ENCODE measurements around the gene PRPH. TPM values are rescaled to one million over a fixed set of nuclear protein-coding genes. Genes with fewer than 3 reads are reported as not detected.

The PRPH gene
- polyA plus RNA-seq, 3 donors, result not detected

- Mint-ChIP-seq H3K27me3 (ENCODE audit: low read depth in 3 of 3) (peaks cover 95 to 100% (median 96%) of the 10 kb centered on the region in 3 donors), H3K36me3 (peaks cover 12 to 15% of the 10 kb centered on the region in 2 donors), H3K4me1 (peaks cover 34% of the 10 kb centered on the region), H3K27ac (no peak within 1 kb of the TSS), H3K4me3 (peak within 1 kb of the TSS; percentile 62 to 88), H3K9me3 (peaks cover 0 to 27% (median 11%) of the 10 kb centered on the region in 7 donors)
- no peak within 1 kb of the TSS for H3K27ac ChIP-seq (ENCODE audit: low read depth in 1 of 2, low read length in 2 of 2)
- H3K4me3 ChIP-seq (replicated peaks in 1 of 3; ENCODE audit: low read depth in 2 of 3, low read length in 3 of 3), result peak within 1 kb of the TSS; percentile 5 to 69 (median 24)
- peak; percentile 69 to 75 (median 73) for DNase-seq
- H4K20me1 ChIP-seq (ENCODE audit: insufficient read depth, low read length), result no peaks in the 10 kb centered on the region
- peaks cover 82 to 99% of the 10 kb centered on the region in 2 donors for H3K27me3 ChIP-seq (ENCODE audit: control insufficient read depth in 2 of 2, insufficient read depth in 2 of 2, low read length in 2 of 2)
- 4% methylated on average over 54 of the region's 65 CpGs for WGBS (ENCODE audit: insufficient coverage)
- TF ChIP-seq, protein P1, sequence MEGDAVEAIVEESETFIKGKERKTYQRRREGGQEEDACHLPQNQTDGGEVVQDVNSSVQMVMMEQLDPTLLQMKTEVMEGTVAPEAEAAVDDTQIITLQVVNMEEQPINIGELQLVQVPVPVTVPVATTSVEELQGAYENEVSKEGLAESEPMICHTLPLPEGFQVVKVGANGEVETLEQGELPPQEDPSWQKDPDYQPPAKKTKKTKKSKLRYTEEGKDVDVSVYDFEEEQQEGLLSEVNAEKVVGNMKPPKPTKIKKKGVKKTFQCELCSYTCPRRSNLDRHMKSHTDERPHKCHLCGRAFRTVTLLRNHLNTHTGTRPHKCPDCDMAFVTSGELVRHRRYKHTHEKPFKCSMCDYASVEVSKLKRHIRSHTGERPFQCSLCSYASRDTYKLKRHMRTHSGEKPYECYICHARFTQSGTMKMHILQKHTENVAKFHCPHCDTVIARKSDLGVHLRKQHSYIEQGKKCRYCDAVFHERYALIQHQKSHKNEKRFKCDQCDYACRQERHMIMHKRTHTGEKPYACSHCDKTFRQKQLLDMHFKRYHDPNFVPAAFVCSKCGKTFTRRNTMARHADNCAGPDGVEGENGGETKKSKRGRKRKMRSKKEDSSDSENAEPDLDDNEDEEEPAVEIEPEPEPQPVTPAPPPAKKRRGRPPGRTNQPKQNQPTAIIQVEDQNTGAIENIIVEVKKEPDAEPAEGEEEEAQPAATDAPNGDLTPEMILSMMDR (IDR thresholded peaks at IDR 0.05), result peak; percentile 99
- intact Hi-C loops (cut with micrococcal nuclease), result loop anchor here in 1 of 2 donors (1.0 kb wide), 1 partner anchor 49 kb away; no protein-coding TSS in a partner anchor
- H3K79me2 ChIP-seq (ENCODE audit: insufficient read depth, low read length), result no peaks in the 10 kb centered on the region
- H3K9ac ChIP-seq (ENCODE audit: insufficient read depth, low read length, poor library complexity, severe bottlenecking), result no peak within 1 kb of the TSS
- peaks cover 13 to 24% of the 10 kb centered on the region in 2 donors for H3K4me1 ChIP-seq (ENCODE audit: control insufficient read depth in 1 of 2, insufficient read depth in 2 of 2, low read length in 2 of 2)
- peaks cover 0 to 28% of the 10 kb centered on the region in 2 donors for H3K9me3 ChIP-seq (replicated peaks in 1 of 2; ENCODE audit: control insufficient read depth in 1 of 2, insufficient read depth in 1 of 2, low read length in 2 of 2)
- H2AFZ ChIP-seq (ENCODE audit: insufficient read depth, low read depth, low read length, poor library complexity, severe bottlenecking), result peak within 1 kb of the TSS; percentile 65
- H3K36me3 ChIP-seq (replicated peaks in 1 of 2; ENCODE audit: control insufficient read depth in 1 of 2, insufficient read depth in 2 of 2, low read length in 2 of 2), result no peaks in the 10 kb centered on the region
- peak within 1 kb of the TSS; percentile 79 for H3K4me2 ChIP-seq (replicated peaks; ENCODE audit: extremely low read depth, low read length, poor library complexity, severe bottlenecking)
Observed at GRCh38 chr12:49336645-49337584, 42.0 kb downstream of the PRPH start, which contains the start of gene C1QL4. TSS of gene C1QL4 (minus strand) at chr12:49337188. CDS start at chr12:49336477, 711 bp downstream.

DNA sequence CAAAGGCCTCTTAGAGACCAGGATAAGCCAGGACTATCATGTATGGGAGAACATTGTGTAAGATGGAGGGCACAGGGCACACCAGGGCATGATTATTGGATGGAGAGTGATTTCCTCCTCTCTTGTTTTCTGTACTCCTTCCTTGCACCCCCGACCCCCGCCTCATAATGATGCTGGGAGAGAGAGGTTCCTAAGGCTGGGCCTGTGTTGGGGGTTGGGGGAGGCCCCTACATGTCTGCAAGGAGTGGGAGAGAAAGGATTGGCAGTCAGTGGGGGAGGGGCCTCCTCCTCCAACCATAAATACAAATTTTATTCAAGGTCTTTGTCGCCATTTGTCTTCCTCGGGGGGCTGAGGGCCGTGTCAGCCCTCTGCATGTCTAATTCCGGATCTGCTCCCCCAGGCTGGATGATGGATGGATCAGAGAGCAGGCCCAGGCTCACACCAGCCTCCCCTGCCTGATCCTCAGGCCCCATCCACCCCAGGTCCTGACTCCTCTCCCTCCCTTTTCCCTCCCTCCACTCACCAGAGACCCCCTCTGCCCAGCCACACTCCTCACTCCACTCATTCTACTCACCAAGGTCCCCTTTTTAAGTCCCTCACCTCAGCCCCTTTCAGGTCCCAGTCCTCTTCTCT is 44.0 kb downstream of the PRPH start:
- Histone ChIP-seq H3K4me3 (replicated peaks in 1 of 3; ENCODE audit: low read depth in 2 of 3, low read length in 3 of 3) (no peak overlapping the region), H3K4me2 (replicated peaks; ENCODE audit: extremely low read depth, low read length, poor library complexity, severe bottlenecking) (no peak overlapping the region), H3K9me3 (replicated peaks in 1 of 2; ENCODE audit: control insufficient read depth in 1 of 2, insufficient read depth in 1 of 2, low read length in 2 of 2) (peaks cover 0 to 40% of the 10 kb centered on the region in 2 donors), H3K27me3 (ENCODE audit: control insufficient read depth in 2 of 2, insufficient read depth in 2 of 2, low read length in 2 of 2) (peaks cover 82 to 99% of the 10 kb centered on the region in 2 donors), H3K9ac (ENCODE audit: insufficient read depth, low read length, poor library complexity, severe bottlenecking) (no peak overlapping the region), H4K20me1 (ENCODE audit: insufficient read depth, low read length) (no peaks in the 10 kb centered on the region), H3K4me1 (ENCODE audit: control insufficient read depth in 1 of 2, insufficient read depth in 2 of 2, low read length in 2 of 2) (peaks cover 27 to 38% of the 10 kb centered on the region in 2 donors), H3K27ac (ENCODE audit: low read depth in 1 of 2, low read length in 2 of 2) (no peak overlapping the region), H3K36me3 (replicated peaks in 1 of 2; ENCODE audit: control insufficient read depth in 1 of 2, insufficient read depth in 2 of 2, low read length in 2 of 2) (no peaks in the 10 kb centered on the region), H2AFZ (ENCODE audit: insufficient read depth, low read depth, low read length, poor library complexity, severe bottlenecking) (no peak overlapping the region), H3K79me2 (ENCODE audit: insufficient read depth, low read length) (no peaks in the 10 kb centered on the region)
- H3K4me1 Mint-ChIP-seq, result peaks cover 33% of the 10 kb centered on the region
- peak overlapping the region in 1 of 2 donors; percentile 88 for H3K4me3 Mint-ChIP-seq
- intact Hi-C loops (cut with micrococcal nuclease), result no loop called here
- H3K27ac Mint-ChIP-seq, result no peak overlapping the region
- peaks cover 4 to 12% of the 10 kb centered on the region in 2 donors for H3K36me3 Mint-ChIP-seq
- no peak for DNase-seq
- H3K27me3 Mint-ChIP-seq (ENCODE audit: low read depth in 3 of 3), result peaks cover 94 to 100% (median 96%) of the 10 kb centered on the region in 3 donors
- peaks cover 0 to 31% (median 13%) of the 10 kb centered on the region in 7 donors for H3K9me3 Mint-ChIP-seq
- TF ChIP-seq, protein P1 (IDR thresholded peaks at IDR 0.05), result no peak
- 79% methylated on average over 3 of the region's 6 CpGs for WGBS (ENCODE audit: insufficient coverage)
